NCI-H748 (cell line): ENCODE results near the gene FYB1.

Experiments
- DNase-seq: peaks from one replicate; lab custom pipeline; 2025; ENCODE audit not compliant: unreplicated experiment; lab: John Stamatoyannopoulos, UW

FYB1 gene

GRCh38 chr5:39131210-39132127 lies 87.9 kb downstream of the FYB1 start:
- DNase-seq = no peak

GRCh38 chr5:39130716-39131115 lies 88.6 kb downstream of the FYB1 start:
- DNase-seq = no peak

GRCh38 chr5:39121922-39122321 lies 97.4 kb downstream of the FYB1 start:
- no peak for DNase-seq

- DNase-seq = no peak
Measured at GRCh38 chr5:39121315-39121714, 98.0 kb downstream of the FYB1 start.

GRCh38 chr5:39120052-39120420 lies 99.3 kb downstream of the FYB1 start:
- no peak for DNase-seq

GRCh38 chr5:39119404-39120051 lies 99.8 kb downstream of the FYB1 start:
- DNase-seq = no peak

GRCh38 chr5:39118638-39119037 lies 100.7 kb downstream of the FYB1 start:
- no peak for DNase-seq

- no peak for DNase-seq
Measured at GRCh38 chr5:39117401-39117800, 102.0 kb downstream of the FYB1 start.

GRCh38 chr5:39116344-39117170 lies 102.8 kb downstream of the FYB1 start:
- DNase-seq = no peak

- no peak for DNase-seq
Measured at GRCh38 chr5:39115644-39116343, 103.6 kb downstream of the FYB1 start.

GRCh38 chr5:39114155-39114554 lies 105.2 kb downstream of the FYB1 start:
- no peak for DNase-seq

GRCh38 chr5:39113354-39113953 lies 105.9 kb downstream of the FYB1 start:
- no peak for DNase-seq

- no peak for DNase-seq
Measured at GRCh38 chr5:39109606-39110005, 109.8 kb downstream of the FYB1 start.

GRCh38 chr5:39108987-39109386 lies 110.4 kb downstream of the FYB1 start:
- DNase-seq = no peak

- no peak for DNase-seq
Measured at GRCh38 chr5:39107350-39107749, 112.0 kb downstream of the FYB1 start.

- no peak for DNase-seq
Measured at GRCh38 chr5:39106322-39106721, 113.0 kb downstream of the FYB1 start.

- DNase-seq = no peak
Measured at GRCh38 chr5:39104221-39104620, 115.1 kb downstream of the FYB1 start.

- no peak for DNase-seq
Measured at GRCh38 chr5:39102684-39103155, 116.6 kb downstream of the FYB1 start.

GRCh38 chr5:39100851-39101396 lies 118.4 kb downstream of the FYB1 start:
- peak; percentile 49 for DNase-seq

- DNase-seq = no peak
Measured at GRCh38 chr5:39100301-39100850, 119.0 kb downstream of the FYB1 start.
